Measurements from ENCODE around the gene CDCP1. TPM values are rescaled to one million over a fixed set of nuclear protein-coding genes. Genes with fewer than 3 reads are reported as not detected.
A peak's percentile ranks its signal among the peaks of the same experiment; 100 is the strongest.

CDCP1 gene
- total RNA-seq (10 to 100 TPM in 1 of 2 donors, 1 to 10 TPM in 1; 1.6 to 20.7 TPM), polyA plus RNA-seq (1 to 10 TPM; 3.6 to 4.8 TPM)
- long read RNA-seq, donor 1 = 0 reads
- long read RNA-seq, donor 2, partial matches to known transcripts = 0 of 14 reads
- long read RNA-seq, donor 2, other reads (novel, unspliced or antisense) = 14 of 14 reads
- long read RNA-seq, donor 3 = 0 reads
- long read RNA-seq, donor 4 = 0 reads
- long read RNA-seq, donor 5 = 0 reads

- peak within 1 kb of the TSS in 1 of 2 donors; percentile 13 for H3K9ac ChIP-seq (ENCODE audit: insufficient read depth in 1 of 2, low read length in 2 of 2)
These were observed at the start of gene CDCP1 for GRCh38 chr3:45145681-45146614. Gene CDCP1 (minus strand): TSS chr3:45146378. CDS start chr3:45146287, 91 bp downstream.

GRCh38 chr3:45194791-45195190 is 48.6 kb upstream of the CDCP1 start:
- no peak overlapping the region for H3K27ac ChIP-seq (ENCODE audit: low read depth in 1 of 2, low read length in 1 of 2)
- peaks cover 0 to 2% (median 0%) of the 10 kb centered on the region in 3 donors for H3K27me3 ChIP-seq (ENCODE audit: control insufficient read depth in 3 of 3, insufficient read depth in 3 of 3, low read length in 2 of 3)
- 93 to 95% methylated on average over 5 of the region's 5 CpGs for WGBS, 2 donors
- no peaks in the 10 kb centered on the region for H3K4me1 ChIP-seq (ENCODE audit: control insufficient read depth in 5 of 5, insufficient read depth in 5 of 5, low read length in 5 of 5)
- no peak overlapping the region for H3K9ac ChIP-seq (ENCODE audit: insufficient read depth in 1 of 2, low read length in 2 of 2)
- H3K4me3 ChIP-seq = no peak overlapping the region
- H3K9me3 ChIP-seq (ENCODE audit: control insufficient read depth in 4 of 4, insufficient read depth in 3 of 4, low read length in 3 of 4) = no peaks in the 10 kb centered on the region
- TF ChIP-seq, protein P1, sequence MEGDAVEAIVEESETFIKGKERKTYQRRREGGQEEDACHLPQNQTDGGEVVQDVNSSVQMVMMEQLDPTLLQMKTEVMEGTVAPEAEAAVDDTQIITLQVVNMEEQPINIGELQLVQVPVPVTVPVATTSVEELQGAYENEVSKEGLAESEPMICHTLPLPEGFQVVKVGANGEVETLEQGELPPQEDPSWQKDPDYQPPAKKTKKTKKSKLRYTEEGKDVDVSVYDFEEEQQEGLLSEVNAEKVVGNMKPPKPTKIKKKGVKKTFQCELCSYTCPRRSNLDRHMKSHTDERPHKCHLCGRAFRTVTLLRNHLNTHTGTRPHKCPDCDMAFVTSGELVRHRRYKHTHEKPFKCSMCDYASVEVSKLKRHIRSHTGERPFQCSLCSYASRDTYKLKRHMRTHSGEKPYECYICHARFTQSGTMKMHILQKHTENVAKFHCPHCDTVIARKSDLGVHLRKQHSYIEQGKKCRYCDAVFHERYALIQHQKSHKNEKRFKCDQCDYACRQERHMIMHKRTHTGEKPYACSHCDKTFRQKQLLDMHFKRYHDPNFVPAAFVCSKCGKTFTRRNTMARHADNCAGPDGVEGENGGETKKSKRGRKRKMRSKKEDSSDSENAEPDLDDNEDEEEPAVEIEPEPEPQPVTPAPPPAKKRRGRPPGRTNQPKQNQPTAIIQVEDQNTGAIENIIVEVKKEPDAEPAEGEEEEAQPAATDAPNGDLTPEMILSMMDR (IDR thresholded peaks at IDR 0.05; ENCODE audit: control extremely low read depth, extremely low read depth) = no peak
- H3K36me3 ChIP-seq (ENCODE audit: control insufficient read depth in 4 of 4, insufficient read depth in 4 of 4, low read length in 4 of 4) = no peaks in the 10 kb centered on the region
- DNase-seq (no peak), ATAC-seq (ENCODE audit: insufficient read depth, low FRiP score) (no peak)

More at GRCh38 chr3:45145681-45146614, at the start of gene CDCP1:
- peak; percentile 85 for ATAC-seq (ENCODE audit: insufficient read depth, low FRiP score)
- Histone ChIP-seq H3K9me3 (ENCODE audit: control insufficient read depth in 4 of 4, insufficient read depth in 3 of 4, low read length in 3 of 4) (peaks cover 0 to 7% (median 2%) of the 10 kb centered on the region in 4 donors), H3K36me3 (ENCODE audit: control insufficient read depth in 4 of 4, insufficient read depth in 4 of 4, low read length in 4 of 4) (no peaks in the 10 kb centered on the region), H3K4me3 (peak within 1 kb of the TSS; percentile 51), H3K27ac (ENCODE audit: low read depth in 1 of 2, low read length in 1 of 2) (peak within 1 kb of the TSS in 1 of 2 donors; percentile 50), H3K4me1 (ENCODE audit: control insufficient read depth in 5 of 5, insufficient read depth in 5 of 5, low read length in 5 of 5) (peaks cover 0 to 12% (median 0%) of the 10 kb centered on the region in 5 donors), H3K27me3 (ENCODE audit: control insufficient read depth in 3 of 3, insufficient read depth in 3 of 3, low read length in 2 of 3) (peaks cover 0 to 45% (median 39%) of the 10 kb centered on the region in 3 donors)
- DNase-seq = no peak
- TF ChIP-seq, protein P1 (IDR thresholded peaks at IDR 0.05; ENCODE audit: control extremely low read depth, extremely low read depth) = no peak
- WGBS, 2 donors = 0 to 1% methylated on average over 84 to 92 of the region's 92 CpGs

DNA sequence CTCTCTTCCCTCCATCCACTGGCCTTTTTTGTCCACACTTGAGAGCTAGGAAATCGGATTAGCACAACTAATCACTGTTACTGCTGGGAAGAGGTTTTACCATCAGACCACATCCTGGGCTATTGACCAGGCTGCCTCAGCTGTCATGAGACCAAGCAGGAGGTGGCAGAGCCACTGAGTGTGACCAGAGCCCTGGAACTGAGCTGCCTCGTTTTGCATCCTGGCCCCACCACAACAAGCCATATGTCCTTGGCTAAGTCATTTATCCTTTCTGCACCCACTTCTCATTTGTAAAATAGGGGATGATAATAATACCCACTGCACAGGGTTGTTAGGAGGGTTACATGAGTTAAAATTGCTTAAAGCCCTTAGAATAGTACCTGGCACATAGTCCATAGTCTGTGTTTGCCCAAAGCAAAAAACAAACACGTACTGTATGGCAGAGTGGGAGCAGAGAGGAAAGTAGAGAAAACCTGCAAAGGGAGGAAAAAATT is 45.8 kb upstream of the CDCP1 start:
- Histone ChIP-seq H3K27ac (ENCODE audit: low read depth in 1 of 2, low read length in 1 of 2) (no peak overlapping the region), H3K9me3 (ENCODE audit: control insufficient read depth in 4 of 4, insufficient read depth in 3 of 4, low read length in 3 of 4) (no peaks in the 10 kb centered on the region), H3K4me3 (no peak overlapping the region), H3K4me1 (ENCODE audit: control insufficient read depth in 5 of 5, insufficient read depth in 5 of 5, low read length in 5 of 5) (peaks cover 0 to 18% (median 0%) of the 10 kb centered on the region in 5 donors), H3K9ac (ENCODE audit: insufficient read depth in 1 of 2, low read length in 2 of 2) (no peak overlapping the region), H3K36me3 (ENCODE audit: control insufficient read depth in 4 of 4, insufficient read depth in 4 of 4, low read length in 4 of 4) (no peaks in the 10 kb centered on the region), H3K27me3 (ENCODE audit: control insufficient read depth in 3 of 3, insufficient read depth in 3 of 3, low read length in 2 of 3) (peaks cover 0 to 2% (median 0%) of the 10 kb centered on the region in 3 donors)
- WGBS, 2 donors = 58 to 72% methylated on average over 3 of the region's 3 CpGs
- TF ChIP-seq, protein P1 (IDR thresholded peaks at IDR 0.05; ENCODE audit: control extremely low read depth, extremely low read depth) = no peak
- no peak for DNase-seq
- ATAC-seq (ENCODE audit: insufficient read depth, low FRiP score) = no peak

All from lung (tissue), 16 donors.